ENCODE measurements around the gene A1BG.

The A1BG gene

DNA sequence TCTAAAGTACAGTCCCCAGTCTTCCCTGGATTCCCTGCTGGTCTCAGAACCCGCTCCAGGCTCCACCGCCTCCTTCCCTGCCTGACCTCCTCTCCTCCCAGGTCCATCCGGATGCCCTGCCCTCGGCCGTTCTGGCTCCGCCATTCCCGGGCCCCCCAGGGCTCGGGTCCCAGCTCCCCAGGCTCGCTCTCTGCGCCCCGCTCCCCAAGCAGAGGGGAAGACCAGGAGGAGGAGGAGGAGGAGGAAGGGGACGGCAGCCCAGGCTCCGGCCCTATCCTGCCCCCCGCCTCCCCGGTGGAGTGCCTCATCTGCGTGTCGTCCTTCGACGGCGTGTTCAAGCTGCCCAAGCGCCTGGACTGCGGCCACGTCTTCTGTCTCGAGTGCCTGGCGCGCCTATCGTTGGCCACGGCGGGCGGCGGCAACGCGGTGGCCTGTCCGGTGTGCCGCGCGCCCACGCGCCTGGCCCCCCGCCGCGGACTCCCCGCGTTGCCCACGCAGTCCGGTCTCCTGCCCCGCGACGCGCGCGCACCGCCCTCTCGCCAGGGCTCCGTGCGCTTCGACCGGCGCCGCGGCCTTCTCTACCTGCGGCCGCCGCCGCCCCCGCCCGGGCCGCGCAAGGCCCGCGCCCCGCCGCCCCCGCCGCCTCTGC is 42.8 kb upstream of the A1BG start:
- H3K4me3 ChIP-seq (ENCODE audit: extremely low read depth, insufficient read depth, low read length, poor library complexity, severe bottlenecking) = no peak overlapping the region
- peaks cover 6% of the 10 kb centered on the region for H3K4me1 ChIP-seq (ENCODE audit: control insufficient read depth, insufficient read depth, low read length, poor library complexity, severe bottlenecking)
- H3K9me3 ChIP-seq (ENCODE audit: control insufficient read depth, low read length) = no peaks in the 10 kb centered on the region
- peaks cover 46% of the 10 kb centered on the region for H3K36me3 ChIP-seq (ENCODE audit: control insufficient read depth, insufficient read depth, low read length)
- WGBS, 2 experiments (ENCODE audit: insufficient coverage in 2 of 2) = 53 to 65% methylated on average over 46 to 69 of the region's 75 CpGs
- H3K27ac ChIP-seq (ENCODE audit: low read depth, low read length, severe bottlenecking) = no peak overlapping the region

DNA sequence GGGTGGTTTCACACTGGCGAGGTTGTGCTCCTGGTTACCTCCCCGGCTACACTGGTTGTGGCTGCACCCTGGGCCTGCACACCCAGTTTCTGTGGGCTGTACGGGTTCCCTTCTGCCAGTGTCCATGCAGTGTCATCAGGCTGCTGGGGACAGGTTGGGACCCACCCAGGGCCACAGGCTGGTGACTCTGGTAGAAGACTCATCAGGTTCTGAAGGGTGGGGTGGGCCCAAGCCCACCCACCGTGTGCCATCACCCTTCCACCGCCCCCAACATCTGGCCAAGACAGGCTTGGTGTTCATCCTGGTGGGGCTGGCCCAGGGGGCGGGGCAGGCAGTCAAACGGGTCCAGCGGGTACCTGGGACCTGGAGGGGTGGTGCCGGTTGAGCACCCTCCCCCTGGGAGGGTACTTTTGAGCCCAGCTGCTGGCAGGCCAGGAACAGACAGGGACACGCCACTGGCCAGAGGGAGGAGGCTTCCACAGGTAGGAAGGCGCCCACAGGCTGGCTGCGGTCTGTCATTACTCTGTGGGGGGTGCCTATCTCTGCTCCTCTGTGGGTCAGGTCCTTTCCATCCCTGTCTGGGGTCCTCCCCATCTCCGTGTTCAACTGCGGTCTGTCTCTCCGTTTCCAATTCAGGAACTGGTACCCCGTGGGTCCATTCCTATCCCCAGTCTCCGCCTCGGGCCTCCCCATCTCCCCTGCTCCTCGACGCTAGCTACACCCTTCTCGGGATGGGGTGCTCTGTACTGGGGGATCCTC is 42.1 kb upstream of the A1BG start, which contains the start of gene RNF225:
RNF225 (plus strand) TSS at position 437 of the 759 bp plus-strand sequence. CDS start 434 bp downstream, outside the sequence.
- Histone ChIP-seq H3K9me3 (ENCODE audit: control insufficient read depth, low read length) (no peaks in the 10 kb centered on the region), H3K36me3 (ENCODE audit: control insufficient read depth, insufficient read depth, low read length) (peaks cover 53% of the 10 kb centered on the region), H3K4me3 (ENCODE audit: extremely low read depth, insufficient read depth, low read length, poor library complexity, severe bottlenecking) (no peak within 1 kb of the TSS), H3K4me1 (ENCODE audit: control insufficient read depth, insufficient read depth, low read length, poor library complexity, severe bottlenecking) (peaks cover under 1% of the 10 kb centered on the region), H3K27ac (ENCODE audit: low read depth, low read length, severe bottlenecking) (no peak within 1 kb of the TSS)
- WGBS, 2 experiments (ENCODE audit: insufficient coverage in 2 of 2) = 62 to 65% methylated on average over 15 to 19 of the region's 21 CpGs

DNA sequence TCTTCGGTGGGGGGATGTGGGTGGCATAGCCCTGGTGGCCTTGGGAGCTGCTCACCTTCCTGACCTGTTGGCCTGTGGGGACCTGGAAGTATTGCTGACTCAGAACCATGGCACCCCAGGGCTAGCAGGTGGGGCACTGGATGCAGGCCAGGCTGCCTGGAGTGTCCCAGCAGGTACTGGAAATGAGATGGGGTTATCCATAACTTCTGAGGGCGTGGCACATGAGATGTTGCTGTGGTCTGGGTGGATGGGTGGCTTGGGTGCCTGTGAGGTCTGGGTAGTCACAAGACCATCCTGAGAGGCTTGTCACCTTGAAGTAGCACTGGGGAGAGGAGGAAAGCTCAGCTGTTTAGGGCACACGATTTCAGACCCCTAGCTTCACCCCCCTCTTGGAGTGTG is 41.5 kb upstream of the A1BG start:
- Histone ChIP-seq H3K36me3 (ENCODE audit: control insufficient read depth, insufficient read depth, low read length) (peaks cover 57% of the 10 kb centered on the region), H3K9me3 (ENCODE audit: control insufficient read depth, low read length) (no peaks in the 10 kb centered on the region), H3K4me3 (ENCODE audit: extremely low read depth, insufficient read depth, low read length, poor library complexity, severe bottlenecking) (no peak overlapping the region), H3K4me1 (ENCODE audit: control insufficient read depth, insufficient read depth, low read length, poor library complexity, severe bottlenecking) (peaks cover 3% of the 10 kb centered on the region), H3K27ac (ENCODE audit: low read depth, low read length, severe bottlenecking) (no peak overlapping the region)
- 100% methylated on average over 2 of the region's 3 CpGs for WGBS, 2 experiments (ENCODE audit: insufficient coverage in 2 of 2)

DNA sequence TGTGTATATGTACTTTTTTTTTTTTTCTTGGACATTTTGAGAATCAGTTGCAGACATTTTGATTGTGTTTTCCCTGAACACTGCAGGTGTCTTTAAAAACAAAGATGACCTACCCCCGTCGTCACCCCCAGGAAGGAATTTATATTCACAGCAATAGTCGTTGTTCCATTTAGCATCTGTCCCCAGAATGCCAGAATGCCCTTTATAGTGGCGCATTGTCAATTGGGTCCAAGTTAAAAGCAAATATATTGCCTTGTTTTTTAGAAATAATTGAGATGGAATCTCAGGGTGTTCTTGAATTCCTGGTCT is 40.4 kb upstream of the A1BG start:
- no peaks in the 10 kb centered on the region for H3K9me3 ChIP-seq (ENCODE audit: control insufficient read depth, low read length)
- peaks cover 68% of the 10 kb centered on the region for H3K36me3 ChIP-seq (ENCODE audit: control insufficient read depth, insufficient read depth, low read length)
- no peak overlapping the region for H3K27ac ChIP-seq (ENCODE audit: low read depth, low read length, severe bottlenecking)
- WGBS, 2 experiments (ENCODE audit: insufficient coverage in 2 of 2) = 97 to 100% methylated on average over 3 to 4 of the region's 4 CpGs
- H3K4me3 ChIP-seq (ENCODE audit: extremely low read depth, insufficient read depth, low read length, poor library complexity, severe bottlenecking) = no peak overlapping the region
- peaks cover 7% of the 10 kb centered on the region for H3K4me1 ChIP-seq (ENCODE audit: control insufficient read depth, insufficient read depth, low read length, poor library complexity, severe bottlenecking)

DNA sequence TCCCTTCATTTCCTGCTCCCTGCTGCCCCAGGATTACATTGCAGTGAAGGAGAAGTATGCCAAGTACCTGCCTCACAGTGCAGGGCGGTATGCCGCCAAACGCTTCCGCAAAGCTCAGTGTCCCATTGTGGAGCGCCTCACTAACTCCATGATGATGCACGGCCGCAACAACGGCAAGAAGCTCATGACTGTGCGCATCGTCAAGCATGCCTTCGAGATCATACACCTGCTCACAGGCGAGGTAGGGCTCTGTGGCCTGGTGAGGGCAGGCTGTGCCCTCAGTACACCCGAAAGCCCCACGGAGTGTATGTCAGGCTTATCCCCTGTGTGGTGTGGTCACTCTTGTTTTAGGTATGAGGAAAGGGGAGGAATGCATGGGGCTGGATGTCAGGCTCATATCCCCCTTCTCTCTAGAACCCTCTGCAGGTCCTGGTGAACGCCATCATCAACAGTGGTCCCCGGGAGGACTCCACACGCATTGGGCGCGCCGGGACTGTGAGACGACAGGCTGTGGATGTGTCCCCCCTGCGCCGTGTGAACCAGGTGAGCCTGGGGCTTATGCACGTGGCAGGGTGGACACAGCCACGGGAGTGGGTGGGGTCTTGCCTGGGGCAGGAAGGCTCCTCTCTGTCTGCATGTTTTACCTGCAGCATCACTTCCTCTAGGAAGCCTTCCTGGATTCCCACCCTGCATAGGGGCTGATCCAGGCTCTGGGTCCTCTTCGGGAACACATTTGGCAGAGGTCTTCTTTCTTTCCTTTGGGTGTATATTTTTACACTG is 39.8 kb upstream of the A1BG start:
- no peak overlapping the region for H3K27ac ChIP-seq (ENCODE audit: low read depth, low read length, severe bottlenecking)
- H3K4me1 ChIP-seq (ENCODE audit: control insufficient read depth, insufficient read depth, low read length, poor library complexity, severe bottlenecking) = peaks cover 13% of the 10 kb centered on the region
- H3K4me3 ChIP-seq (ENCODE audit: extremely low read depth, insufficient read depth, low read length, poor library complexity, severe bottlenecking) = no peak overlapping the region
- no peaks in the 10 kb centered on the region for H3K9me3 ChIP-seq (ENCODE audit: control insufficient read depth, low read length)
- peaks cover 73% of the 10 kb centered on the region for H3K36me3 ChIP-seq (ENCODE audit: control insufficient read depth, insufficient read depth, low read length)
- 94 to 96% methylated on average over 17 to 23 of the region's 26 CpGs for WGBS, 2 experiments (ENCODE audit: insufficient coverage in 2 of 2)

DNA sequence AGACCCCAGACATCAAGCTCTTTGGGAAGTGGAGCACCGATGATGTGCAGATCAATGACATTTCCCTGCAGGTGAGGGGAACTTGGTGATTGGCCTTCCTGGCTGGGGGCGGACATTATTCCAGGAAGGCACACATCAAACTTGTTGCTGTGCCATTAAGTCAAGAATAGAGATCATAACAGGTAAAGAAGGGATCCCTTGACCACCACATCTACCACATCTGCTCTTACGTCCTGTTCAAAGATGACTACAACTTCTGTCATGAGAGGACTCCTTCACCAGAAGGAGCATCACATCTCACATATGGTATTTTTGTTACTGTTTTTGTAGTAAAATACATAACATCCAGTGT is 34.9 kb upstream of the A1BG start:
- no peak overlapping the region for H3K27ac ChIP-seq (ENCODE audit: low read depth, low read length, severe bottlenecking)
- H3K9me3 ChIP-seq (ENCODE audit: control insufficient read depth, low read length) = no peaks in the 10 kb centered on the region
- peak overlapping the region; percentile 81 for H3K4me3 ChIP-seq (ENCODE audit: extremely low read depth, insufficient read depth, low read length, poor library complexity, severe bottlenecking)
- WGBS, 2 experiments (ENCODE audit: insufficient coverage in 2 of 2) = 100% methylated on average over 1 to 2 of the region's 3 CpGs
- peaks cover 27% of the 10 kb centered on the region for H3K4me1 ChIP-seq (ENCODE audit: control insufficient read depth, insufficient read depth, low read length, poor library complexity, severe bottlenecking)
- peaks cover 51% of the 10 kb centered on the region for H3K36me3 ChIP-seq (ENCODE audit: control insufficient read depth, insufficient read depth, low read length)

DNA sequence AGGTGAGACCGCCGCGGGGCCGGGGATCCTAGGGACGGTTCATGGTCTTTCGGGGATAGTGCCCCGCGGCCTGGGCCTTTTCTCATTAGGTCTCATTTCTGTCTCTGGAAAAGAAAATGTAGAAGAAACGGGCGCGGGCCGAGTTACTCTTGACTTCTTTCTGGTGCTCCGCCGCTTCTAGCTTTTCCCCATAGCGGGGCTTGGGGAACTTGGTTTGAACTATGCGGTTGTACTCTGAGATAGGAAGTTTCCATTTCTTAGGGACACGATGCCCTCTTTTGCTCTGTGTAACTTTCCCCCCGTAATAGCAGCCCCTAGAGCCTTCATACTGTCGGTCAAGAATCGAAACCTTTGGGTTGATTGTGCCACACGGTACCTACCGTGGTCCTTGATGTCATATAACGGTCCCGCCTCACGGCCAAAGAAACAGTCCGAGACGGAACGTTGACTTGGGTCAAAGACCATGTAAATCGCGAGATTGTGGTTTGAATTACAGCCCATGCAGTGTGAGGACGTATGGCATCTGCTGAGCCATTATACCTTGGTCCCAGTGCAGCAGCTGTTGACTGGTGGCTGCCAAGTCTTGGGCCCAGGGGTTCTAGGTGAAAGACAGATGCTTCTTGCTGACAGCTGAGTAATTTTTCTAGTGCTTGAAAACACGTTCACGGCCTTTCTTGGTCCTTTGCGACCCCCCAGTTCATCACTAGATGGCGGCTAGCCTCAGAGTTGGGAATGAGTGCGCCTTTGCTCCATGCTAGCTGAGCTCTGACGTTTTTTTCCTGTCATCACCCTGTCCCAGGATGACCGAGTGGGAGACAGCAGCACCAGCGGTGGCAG is 34.3 kb upstream of the A1BG start:
- Histone ChIP-seq H3K36me3 (ENCODE audit: control insufficient read depth, insufficient read depth, low read length) (peaks cover 46% of the 10 kb centered on the region), H3K4me3 (ENCODE audit: extremely low read depth, insufficient read depth, low read length, poor library complexity, severe bottlenecking) (peak overlapping the region; percentile 81), H3K9me3 (ENCODE audit: control insufficient read depth, low read length) (no peaks in the 10 kb centered on the region), H3K27ac (ENCODE audit: low read depth, low read length, severe bottlenecking) (peak overlapping the region; percentile 50), H3K4me1 (ENCODE audit: control insufficient read depth, insufficient read depth, low read length, poor library complexity, severe bottlenecking) (peaks cover 27% of the 10 kb centered on the region)
- WGBS, 2 experiments (ENCODE audit: insufficient coverage in 2 of 2) = 9% methylated on average over 35 to 36 of the region's 39 CpGs

DNA sequence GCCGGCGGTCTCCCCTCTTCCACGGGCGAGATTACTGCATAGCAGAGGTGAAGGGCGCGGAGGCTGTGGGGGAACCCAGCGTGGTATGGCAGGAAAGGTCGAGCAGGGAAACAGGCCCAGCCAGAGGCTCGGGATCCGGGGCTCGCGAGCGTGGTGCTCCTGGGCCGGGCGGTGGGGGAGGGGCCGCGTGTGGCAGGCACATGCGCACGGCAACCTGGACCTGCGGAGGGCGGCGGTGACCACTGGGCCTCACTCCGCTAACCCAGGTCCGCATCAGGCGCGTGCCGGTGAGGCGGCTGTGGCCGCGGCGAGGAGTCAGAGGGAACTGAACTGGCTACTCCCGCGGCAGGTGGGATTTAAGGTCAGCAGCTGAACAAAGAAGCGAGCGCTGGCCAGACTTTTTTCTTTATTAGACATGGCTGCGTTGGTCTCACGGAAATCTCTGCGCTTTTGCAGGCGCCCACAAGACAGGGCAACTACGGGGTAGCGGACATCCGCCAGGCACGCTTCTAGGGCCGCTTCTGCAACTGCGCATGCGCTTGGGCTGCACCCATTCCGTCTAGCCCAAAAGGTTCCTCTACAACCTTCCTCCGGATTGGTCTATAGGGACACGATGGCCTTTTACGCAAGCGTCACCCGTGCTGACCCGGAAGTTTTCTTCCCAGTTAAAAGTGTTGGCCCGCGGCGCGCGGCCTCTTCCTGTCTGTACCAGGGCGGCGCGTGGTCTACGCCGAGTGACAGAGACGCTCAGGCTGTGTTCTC is 33.5 kb upstream of the A1BG start, which contains the start of gene RPS5:
RPS5 (plus strand) TSS at position 694 of the 762 bp plus-strand sequence. CDS start 869 bp downstream, outside the sequence.
- Histone ChIP-seq H3K4me3 (ENCODE audit: extremely low read depth, insufficient read depth, low read length, poor library complexity, severe bottlenecking) (peak within 1 kb of the TSS; percentile 81), H3K9me3 (ENCODE audit: control insufficient read depth, low read length) (no peaks in the 10 kb centered on the region), H3K4me1 (ENCODE audit: control insufficient read depth, insufficient read depth, low read length, poor library complexity, severe bottlenecking) (peaks cover 27% of the 10 kb centered on the region), H3K27ac (ENCODE audit: low read depth, low read length, severe bottlenecking) (peak within 1 kb of the TSS; percentile 98), H3K36me3 (ENCODE audit: control insufficient read depth, insufficient read depth, low read length) (peaks cover 39% of the 10 kb centered on the region)
- WGBS, 2 experiments (ENCODE audit: insufficient coverage in 2 of 2) = 0 to 1% methylated on average over 57 to 63 of the region's 64 CpGs

DNA sequence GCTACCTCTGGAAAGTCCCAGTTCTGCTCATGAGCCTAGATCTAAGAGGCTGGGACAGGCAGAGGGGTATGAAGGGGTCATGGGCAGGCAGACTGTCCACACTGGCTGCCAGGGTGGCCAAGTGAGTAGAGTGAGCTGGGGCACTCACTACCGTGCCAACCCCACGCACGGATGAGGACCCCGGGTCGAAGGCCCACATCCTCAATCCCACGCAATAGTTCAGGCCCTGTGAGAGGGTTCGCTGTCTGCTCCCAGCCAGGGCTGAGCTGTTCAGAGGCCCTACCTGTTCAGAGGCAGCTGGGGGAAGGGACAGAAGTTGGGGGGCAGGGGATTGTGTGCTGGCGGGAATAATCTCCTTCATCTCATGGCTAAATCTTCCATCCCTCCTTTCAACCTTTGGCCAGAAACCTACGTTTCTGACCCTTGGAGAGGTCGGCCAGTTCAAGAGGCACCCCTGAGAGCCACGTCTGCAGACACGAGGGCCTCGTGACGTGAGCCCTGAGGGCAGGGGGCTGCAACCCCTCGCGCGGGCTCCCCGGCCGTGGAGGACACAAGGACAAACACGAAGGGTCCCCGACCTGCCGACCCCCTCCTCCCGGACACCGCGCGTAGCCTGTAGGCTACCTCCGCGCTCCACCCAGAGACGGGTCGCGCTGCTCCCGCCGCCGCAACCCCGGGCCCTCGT is 32.7 kb upstream of the A1BG start:
- H3K36me3 ChIP-seq (ENCODE audit: control insufficient read depth, insufficient read depth, low read length) = peaks cover 33% of the 10 kb centered on the region
- 19 to 21% methylated on average over 24 to 26 of the region's 36 CpGs for WGBS, 2 experiments (ENCODE audit: insufficient coverage in 2 of 2)

More for the DNA sequence above, 32.7 kb upstream of the A1BG start:
- Histone ChIP-seq H3K9me3 (ENCODE audit: control insufficient read depth, low read length) (no peaks in the 10 kb centered on the region), H3K4me3 (ENCODE audit: extremely low read depth, insufficient read depth, low read length, poor library complexity, severe bottlenecking) (peak overlapping the region; percentile 81), H3K4me1 (ENCODE audit: control insufficient read depth, insufficient read depth, low read length, poor library complexity, severe bottlenecking) (peaks cover 27% of the 10 kb centered on the region), H3K27ac (ENCODE audit: low read depth, low read length, severe bottlenecking) (peak overlapping the region; percentile 98)
